Ectodermal cell (in vitro differentiated cells): ENCODE results near the gene MIPOL1.
"Not testable (repeated sequence)": the region's sequence is repeated elsewhere in the genome, so short reads cannot be mapped to it uniquely, and the experiment has no call there.

Experiments used
- H3K27ac ChIP-seq: 2 replicates; pipeline ENCODE4 v1.7.0; 2013; ENCODE audit warnings: mild to moderate bottlenecking, low read depth, low read length; ENCODE audit not compliant: insufficient read depth, poor library complexity, severe bottlenecking
- H3K27me3 ChIP-seq: 2 replicates; pipeline ENCODE4 v1.7.0; 2013; ENCODE audit warnings: mild to moderate bottlenecking, low read length; ENCODE audit not compliant: insufficient read depth, control insufficient read depth, poor library complexity, severe bottlenecking
- H3K36me3 ChIP-seq: one replicate; pipeline ENCODE4 v1.7.0; 2013; ENCODE audit warnings: low read length; ENCODE audit not compliant: control insufficient read depth, insufficient read depth
- H3K4me1 ChIP-seq: one replicate; pipeline ENCODE4 v1.7.0; 2013; ENCODE audit warnings: low read length; ENCODE audit not compliant: control insufficient read depth, insufficient read depth
- H3K4me3 ChIP-seq: 2 replicates; pipeline ENCODE4 v1.7.0; 2013; ENCODE audit warnings: low read depth, low read length, control low read depth; ENCODE audit not compliant: insufficient read depth
- H3K9me3 ChIP-seq: 2 replicates; pipeline ENCODE4 v1.7.0; 2013; ENCODE audit warnings: mild to moderate bottlenecking, low read length, moderate library complexity; ENCODE audit not compliant: control insufficient read depth
- WGBS, 2 experiments: methylation state at CpG; one replicate each; pipeline ENCODE4 v1.1.7; 2013; ENCODE audit warnings: missing lambda C conversion rate in 2 of 2; 5-methylcytosine and 5-hydroxymethylcytosine counted together

The MIPOL1 gene

DNA sequence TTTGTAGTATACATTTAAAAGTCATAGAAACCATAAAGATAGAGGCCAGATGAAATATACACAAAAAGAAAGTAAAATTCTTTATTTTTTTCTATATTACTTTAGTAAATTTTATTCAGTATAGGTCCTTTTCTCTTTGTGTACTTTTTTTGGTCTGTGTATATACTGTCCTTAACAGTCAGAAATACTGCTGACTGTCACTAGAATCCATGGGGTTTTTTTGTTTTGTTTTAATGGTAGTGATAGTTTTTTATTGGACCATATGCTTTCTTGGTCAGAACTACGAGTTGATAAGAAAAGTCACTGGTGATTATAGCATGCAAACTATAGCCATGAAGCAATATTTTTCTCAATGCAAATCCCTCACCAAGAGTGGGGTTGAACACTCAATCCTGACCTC lies 231.9 kb downstream of the MIPOL1 start:
- Histone ChIP-seq H3K36me3 (no peaks in the 10 kb centered on the region), H3K27me3 (no peaks in the 10 kb centered on the region), H3K4me3 (no peak overlapping the region), H3K4me1 (no peaks in the 10 kb centered on the region), H3K27ac (no peak overlapping the region), H3K9me3 (no peaks in the 10 kb centered on the region)
- WGBS, 2 experiments, result 94 to 100% methylated on average over 1 of the region's 1 CpG

DNA sequence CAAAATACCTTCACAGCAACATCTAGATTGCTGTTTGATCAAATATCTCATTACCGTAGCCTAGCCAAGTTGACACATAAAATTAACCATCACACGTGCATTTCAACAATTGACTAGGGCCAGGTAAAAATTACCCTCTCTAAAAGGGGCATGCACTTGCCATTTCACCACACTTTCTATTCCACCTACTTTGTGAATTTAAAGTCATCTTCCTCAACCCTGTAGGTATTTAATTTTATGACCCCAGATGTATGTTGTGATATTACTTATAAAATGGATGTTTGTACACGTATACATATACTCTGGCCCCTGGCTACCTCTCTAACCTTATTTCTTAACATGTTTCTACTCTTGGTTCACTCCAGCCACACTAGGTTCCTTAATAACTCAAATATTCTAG lies 237.1 kb downstream of the MIPOL1 start:
- WGBS, 2 experiments, result 92 to 97% methylated on average over 3 of the region's 3 CpGs
- Histone ChIP-seq H3K9me3 (no peaks in the 10 kb centered on the region), H3K4me1 (no peaks in the 10 kb centered on the region), H3K4me3 (no peak overlapping the region), H3K27me3 (no peaks in the 10 kb centered on the region), H3K36me3 (no peaks in the 10 kb centered on the region), H3K27ac (no peak overlapping the region)

DNA sequence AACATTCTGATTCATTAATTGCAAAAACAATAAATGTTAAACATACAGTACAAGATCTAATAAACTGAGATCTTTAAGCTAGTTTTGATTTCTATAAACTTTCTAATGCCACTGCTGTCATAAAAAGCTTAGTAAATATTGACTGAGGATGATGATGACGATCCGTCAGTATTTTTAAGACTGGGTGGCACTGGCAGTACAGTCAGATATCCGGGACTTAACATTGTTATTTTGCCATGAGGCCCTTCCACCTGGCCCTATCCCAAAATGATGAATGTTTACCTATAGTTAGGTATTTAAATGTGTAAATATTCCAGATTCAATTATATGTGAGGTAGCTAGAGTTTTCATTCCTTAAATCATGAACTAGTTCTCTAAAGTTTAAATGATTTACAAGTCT lies 238.8 kb downstream of the MIPOL1 start:
- Histone ChIP-seq H3K4me1 (no peaks in the 10 kb centered on the region), H3K36me3 (no peaks in the 10 kb centered on the region), H3K27ac (no peak overlapping the region), H3K27me3 (no peaks in the 10 kb centered on the region), H3K9me3 (no peaks in the 10 kb centered on the region), H3K4me3 (no peak overlapping the region)
- WGBS, 2 experiments, result 92 to 93% methylated on average over 3 of the region's 3 CpGs

- H3K4me1 ChIP-seq, result no peaks in the 10 kb centered on the region
- WGBS, 2 experiments, result 57 to 75% methylated on average over 1 of the region's 2 CpGs
- H3K4me3 ChIP-seq, result no peak overlapping the region
- no peaks in the 10 kb centered on the region for H3K27me3 ChIP-seq
- no peaks in the 10 kb centered on the region for H3K9me3 ChIP-seq
- no peaks in the 10 kb centered on the region for H3K36me3 ChIP-seq
- H3K27ac ChIP-seq, result no peak overlapping the region
Observed at GRCh38 chr14:37437490-37437889, 239.8 kb downstream of the MIPOL1 start.

- Histone ChIP-seq H3K4me3 (no peak overlapping the region), H3K9me3 (no peaks in the 10 kb centered on the region), H3K27me3 (no peaks in the 10 kb centered on the region), H3K36me3 (no peaks in the 10 kb centered on the region), H3K4me1 (no peaks in the 10 kb centered on the region), H3K27ac (no peak overlapping the region)
- 83 to 93% methylated on average over 2 of the region's 2 CpGs for whole genome bisulfite sequencing, 2 experiments
Observed at GRCh38 chr14:37438444-37438843, 240.7 kb downstream of the MIPOL1 start.

GRCh38 chr14:37443461-37443860 lies 245.7 kb downstream of the MIPOL1 start:
- no peak overlapping the region for H3K4me3 ChIP-seq
- H3K27ac ChIP-seq, result no peak overlapping the region
- no peaks in the 10 kb centered on the region for H3K36me3 ChIP-seq
- H3K27me3 ChIP-seq, result no peaks in the 10 kb centered on the region
- no peaks in the 10 kb centered on the region for H3K4me1 ChIP-seq
- 83% methylated on average over 1 of the region's 1 CpG; no CpG with 5 or more reads in 1 of the 2 experiments for WGBS, 2 experiments
- no peaks in the 10 kb centered on the region for H3K9me3 ChIP-seq

DNA sequence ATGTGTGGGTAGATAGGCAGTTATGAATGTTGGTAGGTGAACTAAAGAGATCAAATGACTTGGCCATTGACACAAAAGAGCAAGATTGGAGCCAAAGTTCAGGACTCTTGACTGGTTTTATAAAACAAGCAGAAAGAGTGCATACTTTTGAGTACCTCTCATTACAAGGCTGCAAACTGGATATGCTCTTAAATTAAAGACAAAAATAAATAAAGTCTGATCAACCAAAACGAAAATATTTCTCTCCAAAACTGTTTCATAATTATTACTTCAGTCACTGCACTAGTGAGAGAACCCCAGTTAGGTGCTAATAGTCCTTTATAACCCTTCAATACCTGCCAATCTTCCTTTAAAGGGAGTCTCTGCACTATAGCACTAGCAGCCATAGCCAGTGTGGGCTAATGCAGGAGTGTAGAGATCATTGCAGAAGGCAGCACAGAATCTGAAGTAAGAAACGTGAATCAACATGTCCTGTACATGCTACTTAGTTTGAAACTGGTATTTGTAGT lies 250.2 kb downstream of the MIPOL1 start:
- H3K36me3 ChIP-seq, result no peaks in the 10 kb centered on the region
- 84 to 85% methylated on average over 2 of the region's 2 CpGs for WGBS, 2 experiments

DNA sequence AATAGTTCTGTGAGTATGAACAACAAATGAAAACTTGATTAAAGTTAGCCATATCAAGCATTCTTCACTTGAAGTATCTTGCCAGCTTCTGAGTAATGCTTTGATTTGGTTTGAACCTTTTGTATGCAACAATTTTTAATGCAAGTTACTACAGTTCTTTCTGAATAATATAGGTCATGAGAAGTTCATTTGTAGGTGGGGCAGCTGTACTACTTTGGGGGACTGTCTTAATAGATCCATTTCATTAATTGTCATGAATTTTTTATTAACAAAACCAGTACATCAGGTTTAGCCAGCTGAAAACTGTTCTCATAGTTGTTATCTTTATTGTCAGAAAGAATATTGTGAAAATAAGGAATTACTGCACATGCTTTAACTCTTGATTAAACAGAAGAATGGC lies 254.6 kb downstream of the MIPOL1 start:
- Histone ChIP-seq H3K4me3 (no peak overlapping the region), H3K27ac (no peak overlapping the region), H3K9me3 (no peaks in the 10 kb centered on the region)

More for the DNA sequence above, 250.2 kb downstream of the MIPOL1 start:
- Histone ChIP-seq H3K27ac (no peak overlapping the region), H3K4me3 (no peak overlapping the region), H3K27me3 (no peaks in the 10 kb centered on the region), H3K4me1 (no peaks in the 10 kb centered on the region), H3K9me3 (no peaks in the 10 kb centered on the region)

GRCh38 chr14:37453985-37454384 lies 256.2 kb downstream of the MIPOL1 start:
- 97 to 100% methylated on average over 1 of the region's 1 CpG for WGBS, 2 experiments
- H3K4me1 ChIP-seq, result no peaks in the 10 kb centered on the region
- H3K27ac ChIP-seq, result no peak overlapping the region
- H3K9me3 ChIP-seq, result no peaks in the 10 kb centered on the region
- H3K4me3 ChIP-seq, result no peak overlapping the region
- no peaks in the 10 kb centered on the region for H3K36me3 ChIP-seq
- no peaks in the 10 kb centered on the region for H3K27me3 ChIP-seq

More for the DNA sequence above, 254.6 kb downstream of the MIPOL1 start:
- no peaks in the 10 kb centered on the region for H3K4me1 ChIP-seq
- no peaks in the 10 kb centered on the region for H3K36me3 ChIP-seq
- H3K27me3 ChIP-seq, result no peaks in the 10 kb centered on the region

GRCh38 chr14:37457334-37457733 lies 259.6 kb downstream of the MIPOL1 start:
- Histone ChIP-seq H3K27me3 (no peaks in the 10 kb centered on the region), H3K9me3 (no peaks in the 10 kb centered on the region), H3K36me3 (no peaks in the 10 kb centered on the region), H3K4me1 (no peaks in the 10 kb centered on the region), H3K27ac (no peak overlapping the region), H3K4me3 (no peak overlapping the region)

GRCh38 chr14:37462426-37462825 lies 264.7 kb downstream of the MIPOL1 start:
- H3K9me3 ChIP-seq, H3K27ac ChIP-seq, H3K36me3 ChIP-seq, H3K4me1 ChIP-seq, H3K27me3 ChIP-seq, H3K4me3 ChIP-seq: not testable (repeated sequence)
- WGBS, 2 experiments, result 83 to 93% methylated on average over 1 of the region's 1 CpG
